DMS53 treated with DMSO at 0.1 percent for 48 hours (cell line): ENCODE results near the gene ATP1A2.
A peak's percentile ranks its signal among the peaks of the same experiment; 100 is the strongest.

ENCODE experiments used
- DNase-seq: peaks from one replicate; lab custom pipeline; 2025; ENCODE audit not compliant: unreplicated experiment; lab: John Stamatoyannopoulos, UW

The ATP1A2 gene

GRCh38 chr1:160139840-160140239 lies 24.3 kb downstream of the ATP1A2 start:
- DNase-seq = no peak

GRCh38 chr1:160143695-160144094 lies 28.1 kb downstream of the ATP1A2 start:
- no peak for DNase-seq

GRCh38 chr1:160144921-160145320 lies 29.4 kb downstream of the ATP1A2 start:
- DNase-seq = no peak

DNA sequence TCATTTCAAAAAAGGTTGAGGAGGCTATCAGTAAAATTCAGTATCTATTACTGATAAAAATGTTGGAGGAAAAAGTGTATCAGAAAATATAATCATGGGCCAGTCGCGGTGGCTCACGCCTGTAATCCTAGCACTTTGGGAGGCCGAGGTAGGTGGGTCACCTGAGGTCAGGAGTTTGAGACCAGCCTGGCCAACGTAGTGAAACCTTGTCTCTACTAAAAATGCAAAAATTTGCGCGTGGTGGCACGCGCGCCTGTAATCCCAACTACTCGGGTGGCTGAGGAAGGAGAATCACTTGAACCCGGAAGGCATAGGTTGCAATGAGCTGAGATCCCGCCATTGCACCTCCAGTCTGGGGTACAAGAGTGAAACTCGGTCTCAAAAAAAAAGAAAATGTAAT lies 30.5 kb downstream of the ATP1A2 start:
- no peak for DNase-seq

- no peak for DNase-seq
Measured at GRCh38 chr1:160148121-160148520, 32.6 kb downstream of the ATP1A2 start.

- no peak for DNase-seq
Measured at GRCh38 chr1:160149233-160149632, 33.7 kb downstream of the ATP1A2 start.

DNA sequence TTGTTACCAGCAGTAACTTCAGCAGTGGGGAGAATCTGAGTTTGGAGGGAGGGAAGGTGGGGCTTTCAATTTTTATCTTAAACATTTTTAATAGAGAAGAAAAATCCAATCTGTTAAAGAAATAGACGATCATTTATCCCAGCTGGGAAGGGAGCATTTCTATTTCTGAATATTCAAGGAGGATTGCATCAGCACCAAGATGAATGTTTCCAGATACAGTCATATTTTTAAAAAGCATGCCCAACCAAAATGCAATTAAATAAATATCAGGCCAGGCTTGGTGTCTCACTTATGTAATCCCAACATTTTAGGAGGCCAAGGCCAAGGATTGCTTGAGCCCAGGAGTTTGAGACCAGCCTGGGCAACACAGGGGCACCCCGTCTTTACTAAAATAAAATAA lies 34.2 kb downstream of the ATP1A2 start:
- no peak for DNase-seq

GRCh38 chr1:160151303-160151702 lies 35.7 kb downstream of the ATP1A2 start, which contains the start of gene ATP1A4:
Gene ATP1A4 (plus strand): TSS chr1:160151603. CDS start chr1:160152041, 438 bp downstream.
- no peak for DNase-seq

DNA sequence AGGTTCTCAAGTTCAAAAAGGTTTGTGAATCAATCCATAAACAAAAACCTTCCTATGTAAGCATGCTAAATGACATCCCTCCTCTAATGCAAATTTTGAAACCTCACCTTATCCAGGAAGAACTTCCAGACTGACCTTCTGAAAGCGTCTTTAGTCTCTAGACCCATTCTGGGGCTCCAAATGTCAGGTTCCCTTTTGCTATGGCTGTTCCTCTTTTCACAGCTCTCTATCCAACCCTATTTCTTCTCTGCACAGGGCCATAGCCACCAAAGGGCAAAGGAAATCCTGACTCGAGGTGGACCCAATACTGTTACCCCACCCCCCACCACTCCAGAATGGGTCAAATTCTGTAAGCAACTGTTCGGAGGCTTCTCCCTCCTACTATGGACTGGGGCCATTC lies 39.2 kb downstream of the ATP1A2 start:
- DNase-seq = no peak

DNA sequence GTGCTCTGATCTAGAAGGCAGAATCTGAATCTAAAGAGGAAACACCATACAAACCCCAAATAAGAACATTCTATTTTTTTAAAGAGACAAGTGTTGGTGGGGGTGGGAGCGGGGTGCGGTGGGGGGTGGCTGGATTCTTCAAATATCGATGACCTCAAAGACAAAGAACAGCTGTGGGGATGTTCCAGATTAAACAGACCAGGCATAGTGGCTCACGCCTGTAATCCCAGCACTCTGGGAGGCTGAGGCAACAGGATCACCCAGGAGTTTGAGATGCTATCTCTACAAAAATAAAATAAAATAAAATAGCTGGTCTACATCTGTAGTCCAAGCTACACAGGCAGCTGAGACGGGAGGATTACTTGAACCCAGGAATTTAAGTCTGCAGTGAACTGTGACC lies 40.8 kb downstream of the ATP1A2 start:
- no peak for DNase-seq

- DNase-seq = no peak
Measured at GRCh38 chr1:160157174-160157573, 41.6 kb downstream of the ATP1A2 start.

DNA sequence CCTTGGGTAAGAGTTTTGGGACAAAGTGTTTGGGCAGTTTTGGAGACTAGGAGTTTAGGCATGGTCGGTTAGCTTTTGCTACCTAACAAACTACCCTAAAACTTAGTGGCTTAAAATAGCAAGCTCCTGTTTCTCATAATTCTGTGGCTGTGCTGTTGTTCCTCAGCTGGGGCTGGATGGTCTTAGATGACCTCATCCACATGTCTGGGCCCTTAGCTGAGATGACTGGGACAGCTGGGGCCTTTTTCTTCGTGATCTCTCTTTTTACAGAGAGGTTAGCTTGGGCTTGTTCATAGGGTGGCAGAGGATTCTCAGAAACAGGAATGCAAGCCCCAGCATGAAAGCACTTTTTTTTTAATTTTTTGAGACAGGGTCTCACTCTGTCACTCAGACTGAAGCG lies 42.5 kb downstream of the ATP1A2 start:
- no peak for DNase-seq

DNA sequence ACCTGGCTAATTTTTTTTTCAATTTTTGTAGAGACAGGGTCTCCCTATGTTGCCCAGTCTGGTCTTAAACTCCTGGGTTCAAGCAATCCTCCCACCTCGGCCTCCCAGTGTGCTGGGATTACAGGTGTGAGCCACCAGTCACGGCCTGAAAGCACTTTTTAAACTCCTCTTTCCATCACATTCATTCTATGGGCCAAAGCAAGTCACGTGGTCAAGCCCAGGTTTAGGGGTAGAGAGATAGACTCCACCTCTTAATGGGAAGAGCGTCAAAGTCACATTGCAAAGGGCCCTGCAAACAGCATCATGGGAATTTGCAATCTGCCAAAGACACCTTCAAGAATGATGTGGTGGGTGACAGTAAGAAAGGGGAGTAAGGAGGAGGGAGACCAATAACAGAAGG lies 43.0 kb downstream of the ATP1A2 start:
- no peak for DNase-seq

DNA sequence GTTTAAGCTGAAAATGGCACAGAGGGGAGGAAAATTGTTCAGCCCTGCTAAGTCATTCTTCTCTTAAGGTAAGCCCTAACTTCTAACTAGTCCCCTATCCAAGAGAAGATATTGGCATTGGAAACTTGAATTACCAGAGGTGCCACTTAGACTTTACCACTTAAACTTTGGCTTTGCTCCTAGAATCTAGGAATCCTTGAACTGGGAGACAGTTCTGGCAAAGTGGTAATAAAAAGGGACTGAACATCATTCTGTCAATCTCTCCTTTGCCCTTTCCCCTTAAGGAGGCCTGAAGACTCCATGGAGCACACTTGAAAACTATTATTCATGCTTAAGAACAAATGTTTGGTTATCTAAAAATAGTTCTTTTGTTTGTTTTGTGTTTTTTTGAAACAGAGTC lies 44.3 kb downstream of the ATP1A2 start:
- DNase-seq = peak; percentile 18

GRCh38 chr1:160161965-160162705 lies 46.6 kb downstream of the ATP1A2 start:
- DNase-seq = no peak

DNA sequence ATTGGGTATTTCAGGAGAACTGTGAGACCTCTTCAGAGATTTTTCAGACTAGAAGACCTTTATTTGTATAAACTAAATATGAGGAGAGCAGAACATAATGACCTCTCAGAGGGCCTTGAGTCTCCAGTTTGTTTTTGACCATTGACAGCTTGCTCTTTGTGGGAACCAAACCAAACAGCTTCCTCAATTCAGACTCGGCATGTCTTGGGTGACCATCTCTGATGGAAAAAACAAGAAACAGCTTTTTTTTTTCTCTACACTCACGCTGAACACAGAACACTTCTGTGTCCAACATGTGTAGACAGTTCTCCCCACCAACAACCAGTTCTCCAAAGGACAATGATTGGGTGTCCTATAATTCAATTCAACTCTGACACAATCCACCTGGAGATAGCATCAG lies 47.4 kb downstream of the ATP1A2 start:
- DNase-seq = no peak

- DNase-seq = no peak
Measured at GRCh38 chr1:160163615-160164014, 48.1 kb downstream of the ATP1A2 start.

- no peak for DNase-seq
Measured at GRCh38 chr1:160164121-160164520, 48.6 kb downstream of the ATP1A2 start.

GRCh38 chr1:160166166-160166868 lies 50.8 kb downstream of the ATP1A2 start:
- no peak for DNase-seq

- DNase-seq = no peak
Measured at GRCh38 chr1:160167056-160167455, 51.5 kb downstream of the ATP1A2 start.

- no peak for DNase-seq
Measured at GRCh38 chr1:160167580-160167979, 52.0 kb downstream of the ATP1A2 start.

GRCh38 chr1:160168016-160168415 lies 52.5 kb downstream of the ATP1A2 start:
- no peak for DNase-seq
